ENCODE results near the gene LAT. TPM values are rescaled to one million over a fixed set of nuclear protein-coding genes. Genes with fewer than 3 reads are reported as not detected.

LAT gene, protein sequence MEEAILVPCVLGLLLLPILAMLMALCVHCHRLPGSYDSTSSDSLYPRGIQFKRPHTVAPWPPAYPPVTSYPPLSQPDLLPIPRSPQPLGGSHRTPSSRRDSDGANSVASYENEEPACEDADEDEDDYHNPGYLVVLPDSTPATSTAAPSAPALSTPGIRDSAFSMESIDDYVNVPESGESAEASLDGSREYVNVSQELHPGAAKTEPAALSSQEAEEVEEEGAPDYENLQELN
- 1.2 and 1.8 TPM in 2 replicates for total RNA-seq

DNA sequence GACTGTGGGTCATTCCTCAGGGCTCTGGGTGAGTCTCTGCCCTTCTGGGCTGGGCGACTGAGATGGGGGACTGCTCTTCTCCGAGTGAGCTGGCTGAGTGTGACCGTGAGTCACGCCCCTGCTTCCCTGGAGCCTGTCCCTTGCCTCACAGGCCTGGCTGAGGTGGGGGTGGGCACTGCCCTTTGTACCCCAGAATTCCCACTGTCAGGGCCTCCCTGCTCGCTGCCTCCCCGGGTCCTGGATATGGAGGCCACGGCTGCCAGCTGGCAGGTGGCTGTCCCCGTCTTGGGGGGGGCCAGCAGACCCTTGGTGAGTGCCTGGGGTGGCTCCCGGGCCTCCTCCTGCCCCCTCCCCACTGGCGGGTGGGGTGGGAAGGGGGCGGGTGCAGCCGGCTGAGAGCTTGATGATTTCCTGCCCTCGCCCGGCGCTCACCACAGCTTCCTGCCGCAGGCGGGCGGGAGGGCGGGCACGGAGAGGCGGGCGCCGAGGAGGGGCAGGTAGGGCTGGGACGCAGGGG lies at the start of gene LAT:
Gene LAT, plus strand, starts transcription at position 434 of the 517 bp plus-strand sequence. CDS start 366 bp downstream, outside the sequence.

DNA sequence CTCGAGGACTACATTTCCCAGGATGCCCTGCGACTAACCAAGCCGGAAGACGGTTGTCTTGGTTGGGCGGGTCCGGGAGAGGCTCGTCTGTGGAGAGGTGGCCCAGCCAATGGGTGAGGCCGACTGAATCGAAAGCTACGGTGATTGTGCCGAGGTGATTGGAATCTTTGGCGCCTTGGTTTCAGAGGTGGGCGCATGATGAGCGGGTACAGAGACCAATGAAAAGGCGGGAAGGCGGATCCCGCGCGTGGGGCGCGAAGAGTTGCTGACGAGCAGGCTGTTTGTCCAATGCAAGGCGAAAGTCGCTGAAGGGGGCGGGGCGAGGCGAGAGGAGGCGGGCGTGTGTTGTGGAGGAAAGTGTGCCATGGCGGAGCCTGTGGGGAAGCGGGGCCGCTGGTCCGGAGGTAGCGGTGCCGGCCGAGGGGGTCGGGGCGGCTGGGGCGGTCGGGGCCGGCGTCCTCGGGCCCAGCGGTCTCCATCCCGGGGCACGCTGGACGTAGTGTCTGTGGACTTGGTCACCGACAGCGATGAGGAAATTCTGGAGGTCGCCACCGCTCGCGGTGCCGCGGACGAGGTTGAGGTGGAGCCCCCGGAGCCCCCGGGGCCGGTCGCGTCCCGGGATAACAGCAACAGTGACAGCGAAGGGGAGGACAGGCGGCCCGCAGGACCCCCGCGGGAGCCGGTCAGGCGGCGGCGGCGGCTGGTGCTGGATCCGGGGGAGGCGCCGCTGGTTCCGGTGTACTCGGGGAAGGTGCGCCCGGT lies 34.0 kb upstream of the LAT start, which contains the start of gene NFATC2IP:
Gene NFATC2IP, plus strand, starts transcription at position 290 of the 762 bp plus-strand sequence. Its CDS starts 75 bp downstream, at position 365.

DNA sequence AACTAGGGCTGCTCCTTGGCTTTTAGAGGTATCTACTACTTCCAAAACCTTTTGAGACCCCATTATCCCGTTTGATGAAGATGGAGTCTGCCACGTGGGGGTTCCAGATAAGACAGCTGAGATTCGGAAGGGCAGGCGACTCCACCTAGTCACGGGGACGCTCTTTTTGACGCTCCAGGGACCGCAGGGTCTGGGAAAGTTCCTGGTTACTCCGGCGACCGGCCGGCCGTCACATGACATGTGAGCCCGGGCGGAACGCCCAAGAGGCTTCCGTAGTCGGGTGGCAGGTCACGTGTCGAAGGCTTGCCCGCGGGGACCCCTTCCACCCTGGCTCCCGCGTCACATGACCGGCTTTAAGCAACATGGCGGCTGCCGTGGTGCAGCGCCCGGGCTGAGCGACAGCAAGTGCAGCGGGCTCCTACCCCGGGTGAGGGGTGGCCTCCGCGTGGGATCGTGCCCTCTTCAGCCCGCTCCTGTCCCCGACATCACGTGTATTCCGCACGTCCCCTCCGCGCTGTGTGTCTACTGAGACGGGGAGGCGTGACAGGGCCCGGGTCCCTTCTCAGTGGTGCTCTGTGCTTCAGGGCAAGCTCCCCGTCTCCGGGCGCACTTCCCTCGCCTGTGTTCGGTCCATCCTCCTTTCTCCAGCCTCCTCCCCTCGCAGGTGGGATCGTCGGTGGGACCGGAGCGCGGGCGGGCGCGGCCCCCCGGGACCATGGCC lies 10.3 kb upstream of the LAT start, which contains the start of gene SPNS1:
Gene SPNS1, plus strand, starts transcription at position 342 of the 721 bp plus-strand sequence. Its CDS starts 374 bp downstream, at position 716.

Other genes starting within 250 kb of the LAT start
- not detected in 2 replicates for gene NPIPB9, start 233.3 kb upstream of the LAT start, total RNA-seq
- 61.0 and 64.8 TPM in 2 replicates for gene ATXN2L, start 162.1 kb upstream of the LAT start, total RNA-seq
- 198 and 209 TPM in 2 replicates for gene TUFM, start 138.7 kb upstream of the LAT start, total RNA-seq
- 26.4 and 30.8 TPM in 2 replicates for gene SH2B1, start 121.2 kb upstream of the LAT start, total RNA-seq
- gene ATP2A1, start 106.6 kb upstream of the LAT start, total RNA-seq: 0.15 and 0.17 TPM in 2 replicates
- gene RABEP2, start 59.8 kb upstream of the LAT start, total RNA-seq: 26.9 and 35.2 TPM in 2 replicates
- gene CD19, start 53.1 kb upstream of the LAT start, total RNA-seq: not detected in 2 replicates
- gene NFATC2IP, start 34.1 kb upstream of the LAT start, total RNA-seq: 13.4 and 14.0 TPM in 2 replicates
- gene SPNS1, start 10.3 kb upstream of the LAT start, total RNA-seq: 36.9 and 37.3 TPM in 2 replicates

All from bronchus fibroblast of lung (primary cell).